Tongue (tissue), 2 donors: Measurements from ENCODE around the gene GMCL2. TPM values are rescaled to one million over a fixed set of nuclear protein-coding genes. Genes with fewer than 3 reads are reported as not detected.
"Not testable (repeated sequence)": the region's sequence is repeated elsewhere in the genome, so short reads cannot be mapped to it uniquely, and the experiment has no call there.

Experiments used
- DNase-seq: peaks from one replicate; pipeline ENCODE4 v3.0.0-alpha.2; 2015
- total RNA-seq: library from RNA; depleted of rRNA; stranded (reverse); fragments of >200 nt; gene quantifications from one replicate; pipeline ENCODE4 v1.2.3, GENCODE V29; 2014

Gene GMCL2
- total RNA-seq, 1 donor from 2014 or later: not detected

DNA sequence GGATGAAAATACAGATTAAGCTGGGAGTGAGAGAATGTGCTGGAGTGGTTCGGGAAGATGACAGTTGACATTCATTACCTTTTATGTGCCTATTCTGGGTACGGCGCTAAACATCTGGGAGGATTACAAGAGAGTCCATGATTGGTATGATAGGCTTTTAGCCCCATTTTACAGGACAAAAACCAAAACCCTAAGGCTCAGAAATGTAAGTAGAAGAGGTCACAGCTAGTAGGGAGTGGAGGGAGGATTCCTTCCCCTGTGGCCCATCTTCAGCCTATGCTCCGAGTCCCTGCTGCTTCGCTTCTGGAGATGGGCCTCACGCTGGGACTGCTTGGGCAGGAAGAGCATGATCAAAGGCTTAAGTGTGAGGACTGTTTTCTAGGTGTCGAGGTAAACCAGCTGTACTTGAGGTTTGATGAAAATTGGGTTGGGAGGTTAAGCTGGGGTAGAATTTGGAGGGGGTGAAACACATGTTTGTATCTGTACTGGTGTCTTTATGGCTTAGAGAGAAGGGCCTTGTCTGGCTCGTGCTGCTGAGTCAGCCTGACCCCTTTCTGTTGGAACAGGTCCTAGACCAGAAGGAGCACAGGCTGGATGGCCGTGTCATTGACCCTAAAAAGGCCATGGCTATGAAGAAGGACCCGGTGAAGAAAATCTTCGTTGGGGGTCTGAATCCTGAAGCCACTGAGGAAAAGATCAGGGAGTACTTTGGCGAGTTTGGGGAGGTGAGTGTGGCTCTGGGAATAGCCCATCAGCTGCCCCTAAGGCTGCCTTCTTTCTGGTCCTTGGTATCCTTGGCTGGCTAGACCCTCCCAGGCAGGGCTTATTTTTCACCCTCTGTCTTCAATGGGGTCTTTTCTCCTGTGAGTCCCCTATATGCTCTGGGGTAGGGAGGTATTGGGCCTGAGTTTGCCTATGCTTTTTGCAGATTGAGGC is 19.3 kb upstream of the GMCL2 start:
- no peak for DNase-seq

- DNase-seq: no peak
Measured at GRCh38 chr5:178205749-178206047, 18.5 kb upstream of the GMCL2 start.

DNA sequence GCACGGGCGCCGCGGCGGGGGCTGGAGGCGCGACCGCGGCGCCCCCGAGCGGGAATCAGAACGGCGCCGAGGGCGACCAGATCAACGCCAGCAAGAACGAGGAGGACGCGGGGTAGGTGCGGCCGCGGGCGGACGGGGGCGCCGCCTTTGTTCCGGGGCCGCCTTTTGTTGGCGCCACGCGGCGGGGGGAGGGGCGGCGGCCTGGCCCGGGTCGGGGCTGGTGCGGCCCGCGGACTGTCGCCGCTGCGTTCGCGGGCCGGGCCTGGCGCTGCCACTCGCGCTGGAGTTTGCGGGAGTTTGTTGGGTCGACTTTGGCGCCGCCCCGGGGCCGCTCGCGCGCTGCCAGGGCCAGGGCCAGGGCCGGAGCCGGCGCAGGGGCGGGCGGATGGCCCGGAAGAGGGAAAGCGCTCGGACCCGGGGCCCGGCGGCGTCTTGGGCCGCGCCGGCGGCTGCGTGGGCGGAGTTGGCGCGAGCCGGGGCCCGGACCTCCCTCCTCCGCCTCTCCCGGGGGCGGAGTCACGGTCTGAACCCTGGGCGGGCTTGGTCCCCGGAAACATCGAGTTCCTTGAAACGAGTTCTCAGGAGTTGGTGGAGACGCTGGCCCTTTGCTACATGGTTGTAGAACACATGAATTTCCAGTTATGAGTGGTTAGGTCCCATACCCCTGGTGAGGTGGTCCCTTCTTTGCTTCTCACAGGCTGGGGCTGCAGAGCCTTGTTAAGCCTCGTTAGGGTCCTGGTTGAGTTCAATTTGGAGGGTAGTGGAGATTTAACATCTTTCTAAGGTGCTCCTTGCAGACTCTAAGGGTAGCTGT is 18.0 kb upstream of the GMCL2 start:
- peak; percentile 90 for DNase-seq

DNA sequence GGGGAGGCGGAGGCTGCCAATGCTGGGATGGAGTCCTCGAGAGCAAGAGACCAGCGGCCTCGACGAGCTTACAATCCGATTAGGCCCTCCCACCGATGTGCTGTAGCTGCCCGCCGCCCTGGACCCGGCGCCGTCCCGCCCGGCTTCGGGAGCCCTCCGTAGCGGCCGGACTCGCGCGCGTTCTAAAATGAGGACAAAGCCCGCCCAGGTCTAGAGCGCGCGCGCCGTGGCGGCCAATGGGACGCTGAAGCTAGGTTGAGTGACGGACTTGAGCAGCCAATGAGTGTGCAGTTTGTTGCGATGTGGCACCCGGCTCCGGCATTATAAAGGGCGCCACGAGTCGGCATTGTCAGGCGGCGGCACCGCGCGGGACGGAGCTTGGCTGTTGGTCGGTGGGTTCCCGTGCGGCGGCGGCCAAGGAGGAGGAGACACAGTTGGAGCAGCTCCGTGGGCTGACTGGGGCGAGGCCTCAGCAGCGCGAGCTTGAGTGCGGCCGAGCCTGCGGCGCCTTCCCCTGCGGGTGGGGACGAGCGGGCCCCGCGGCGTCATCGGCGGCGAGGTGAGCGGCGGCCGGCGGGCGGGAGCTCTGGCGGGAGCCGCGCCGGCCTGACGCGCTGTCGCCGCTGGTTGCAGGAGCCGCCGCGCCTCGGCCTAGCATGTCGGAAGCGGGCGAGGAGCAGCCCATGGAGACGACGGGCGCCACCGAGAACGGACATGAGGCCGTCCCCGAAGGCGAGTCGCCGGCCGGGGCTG is 17.2 kb upstream of the GMCL2 start, which contains the start of gene HNRNPAB:
TSS of gene HNRNPAB (plus strand) at position 352 of the 753 bp plus-strand sequence. CDS start at position 657, 305 bp downstream.
- peak; percentile 99 for DNase-seq

- DNase-seq: no peak
Measured at GRCh38 chr5:178203670-178204181, 16.6 kb upstream of the GMCL2 start.

DNA sequence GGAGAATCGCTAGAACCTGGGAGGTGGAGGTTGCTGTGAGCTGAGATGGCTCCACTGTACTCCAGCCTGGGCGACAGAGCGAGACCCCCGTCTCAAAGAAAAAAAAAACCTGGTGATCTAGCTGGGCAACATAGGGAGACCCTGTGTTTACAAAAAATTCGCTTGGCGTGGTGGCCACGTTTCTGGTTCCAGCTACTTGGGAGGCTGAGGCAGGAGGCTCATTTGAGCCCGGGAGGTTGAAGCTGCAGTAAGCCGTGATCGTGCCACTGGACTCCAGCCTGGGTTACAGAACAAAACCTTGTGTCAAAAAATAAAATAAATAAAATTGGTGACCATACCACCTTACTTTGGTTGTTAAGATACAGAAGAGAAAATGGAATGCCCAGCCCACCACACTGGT is 15.4 kb upstream of the GMCL2 start:
- DNase-seq: no peak

DNA sequence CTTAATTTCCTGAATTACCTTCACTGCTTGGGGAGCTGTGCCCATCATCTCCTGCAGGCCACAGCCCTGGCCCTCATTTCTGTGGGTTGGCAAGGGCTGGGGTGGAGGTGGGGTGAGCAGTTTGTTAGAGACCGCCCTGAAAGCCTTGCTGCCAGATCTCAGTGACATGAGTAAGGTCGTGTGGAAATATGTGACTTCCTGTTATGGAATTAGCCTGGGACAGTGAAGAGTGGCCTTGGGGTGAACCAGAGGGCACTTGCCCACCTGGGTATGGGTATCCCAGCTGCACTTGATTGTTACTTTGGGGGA is 14.7 kb upstream of the GMCL2 start:
- DNase-seq: no peak

DNA sequence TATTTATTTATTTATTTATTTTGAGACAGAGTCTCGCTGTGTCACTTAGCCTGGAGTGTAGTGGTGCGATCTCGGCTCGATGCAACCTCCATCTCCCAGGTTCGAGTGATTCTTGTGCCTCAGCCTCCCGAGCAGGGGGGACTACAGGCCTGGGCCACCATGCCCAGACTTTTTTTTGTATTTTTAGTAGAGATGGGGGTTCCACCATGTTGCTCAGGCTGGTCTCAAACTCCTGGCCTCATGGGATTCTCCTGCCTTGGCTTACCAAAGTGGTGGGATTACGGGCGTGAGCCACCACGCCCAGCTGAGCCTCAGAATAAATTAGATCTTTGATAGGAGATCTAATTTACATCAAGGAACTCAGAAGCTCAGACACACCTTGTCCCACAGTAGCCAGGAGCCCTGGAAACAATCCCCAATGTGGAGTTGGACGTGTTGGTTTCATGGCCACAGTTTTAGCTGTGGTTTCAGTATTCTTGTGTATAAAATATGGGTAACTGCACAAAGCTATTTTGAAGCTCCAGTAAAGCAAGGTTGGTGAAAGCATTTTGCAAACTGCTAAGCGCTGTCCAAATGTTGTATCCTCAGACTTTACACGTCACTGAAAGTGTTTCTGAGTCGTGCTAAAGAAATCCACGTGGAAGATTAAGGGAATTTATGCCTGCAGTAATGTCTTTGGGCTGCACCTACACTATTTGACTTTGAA is 14.2 kb upstream of the GMCL2 start:
- no peak for DNase-seq

GRCh38 chr5:178199581-178200434 is 12.6 kb upstream of the GMCL2 start:
- DNase-seq: peak; percentile 49

GRCh38 chr5:178198706-178199105 is 11.5 kb upstream of the GMCL2 start:
- no peak for DNase-seq

- not testable (repeated sequence) for DNase-seq
Measured at GRCh38 chr5:178198151-178198550, 11.0 kb upstream of the GMCL2 start.

DNA sequence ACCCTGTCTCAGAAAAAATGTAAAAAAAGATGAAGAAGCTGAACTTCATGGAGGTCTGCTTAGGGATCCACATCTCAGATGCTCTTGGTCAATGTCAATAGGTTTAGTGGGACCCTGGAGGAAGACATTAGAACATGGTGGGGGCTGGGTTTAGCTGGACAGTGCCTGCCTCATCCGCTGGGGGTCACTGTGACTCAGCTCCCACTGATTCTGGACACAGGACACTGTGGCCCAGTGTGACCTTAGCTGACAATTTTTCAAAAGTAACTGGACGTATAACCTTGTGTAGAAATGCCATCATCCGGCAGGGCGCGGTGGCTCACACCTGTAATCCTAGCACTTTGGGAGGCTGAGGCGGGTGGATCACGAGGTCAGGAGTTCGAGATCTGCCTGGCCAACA is 9.8 kb upstream of the GMCL2 start:
- no peak for DNase-seq

DNA sequence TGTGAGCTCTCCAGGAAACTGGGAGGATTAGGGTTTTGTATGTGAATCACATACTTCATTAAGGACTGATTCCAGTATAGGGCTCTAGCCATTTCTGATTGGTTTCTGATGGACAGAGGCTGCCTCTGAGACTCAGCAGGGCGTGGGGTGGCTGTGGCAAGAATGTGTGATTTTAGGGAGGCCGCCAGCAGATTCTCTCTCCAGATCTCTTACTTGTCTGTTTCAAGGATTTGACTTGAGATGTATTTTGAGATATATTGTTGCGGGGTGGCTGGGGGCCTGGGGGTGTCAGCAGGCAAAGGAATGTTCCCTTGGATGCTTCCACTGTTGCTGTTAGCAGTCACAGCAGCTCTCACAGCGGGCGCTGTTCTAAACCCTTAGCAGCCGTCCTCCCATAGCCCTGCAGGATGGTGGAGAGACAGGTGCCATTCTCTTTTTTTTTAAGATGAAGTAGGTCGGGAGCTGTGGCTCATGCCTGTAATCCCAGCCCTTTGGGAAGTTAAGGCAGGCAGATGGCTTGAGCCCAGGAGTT is 9.2 kb upstream of the GMCL2 start:
- DNase-seq: no peak

DNA sequence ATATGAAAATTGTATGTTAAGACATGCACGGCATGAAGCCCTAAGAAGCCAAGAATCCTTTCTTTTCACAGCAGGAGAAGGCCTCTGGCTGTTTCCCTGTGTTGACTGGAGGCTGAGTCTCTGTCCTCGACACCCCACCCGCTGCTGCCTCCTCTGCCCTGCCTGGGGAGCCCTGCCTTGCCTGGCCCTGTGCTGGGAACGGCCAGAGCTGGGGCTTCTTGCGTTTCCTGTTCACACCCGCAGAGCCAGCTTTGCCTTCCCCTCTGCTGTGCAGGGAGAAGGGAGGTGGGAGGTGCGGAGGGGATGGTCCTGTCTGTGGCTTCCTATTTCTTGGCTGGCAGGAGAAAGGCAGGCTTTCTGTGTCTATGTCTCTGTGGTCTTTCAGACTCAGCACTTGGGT is 6.9 kb upstream of the GMCL2 start:
- no peak for DNase-seq

- DNase-seq: no peak
Measured at GRCh38 chr5:178193251-178193809, 6.2 kb upstream of the GMCL2 start.

DNA sequence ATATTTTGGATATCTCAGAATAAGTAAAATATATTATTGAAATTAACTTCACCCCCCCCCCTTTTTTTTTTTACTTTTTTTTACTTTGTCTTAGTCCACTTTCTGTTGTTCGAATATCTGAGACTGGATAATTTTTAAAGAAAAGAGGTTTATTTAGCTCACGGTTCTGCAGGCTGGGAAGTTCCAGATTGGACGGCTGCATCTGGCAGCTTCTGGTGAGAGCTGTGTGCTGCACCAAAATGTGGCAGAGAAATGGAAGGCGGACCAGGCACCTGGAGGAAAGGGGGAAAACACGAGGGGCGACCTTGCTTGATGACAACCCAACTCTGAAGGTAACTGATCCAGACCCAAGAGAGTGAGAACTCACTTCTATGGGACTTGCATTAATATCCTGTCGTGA is 5.6 kb upstream of the GMCL2 start:
- DNase-seq: no peak

- DNase-seq: no peak
Measured at GRCh38 chr5:178192244-178192643, 5.1 kb upstream of the GMCL2 start.

- no peak for DNase-seq
Measured at GRCh38 chr5:178191661-178192060, 4.5 kb upstream of the GMCL2 start.

GRCh38 chr5:178189433-178189832 is 2.3 kb upstream of the GMCL2 start:
- DNase-seq: no peak

DNA sequence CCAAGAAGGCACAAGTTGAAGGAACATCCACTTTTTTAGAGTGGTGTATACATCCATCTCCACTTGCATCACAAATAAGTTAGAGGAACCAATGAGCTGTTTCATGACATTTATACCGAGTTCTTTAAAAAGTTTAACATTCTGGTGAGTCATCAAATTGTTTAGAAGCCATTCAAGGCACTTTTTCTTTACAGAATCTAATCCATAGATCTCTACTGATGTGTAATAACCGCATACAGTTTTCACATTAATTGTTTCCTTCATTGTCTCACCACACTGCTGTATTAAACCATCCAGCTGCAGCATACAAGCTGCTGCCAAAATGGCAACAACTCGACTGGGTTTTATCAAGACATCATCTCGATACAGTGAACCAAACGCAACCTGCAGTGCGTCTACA is 744 bp downstream of the GMCL2 start:
- no peak for DNase-seq
